ENCODE data around the gene PRRC2A. TPM values are rescaled to one million over a fixed set of nuclear protein-coding genes. Genes with fewer than 3 reads are reported as not detected.

PRRC2A gene
- total RNA-seq, 1 experiment from 2014 or later = 383 TPM

GRCh38 chr6:31654574-31655348 is 34.2 kb downstream of the PRRC2A start:
- Histone ChIP-seq H2AK5ac (ENCODE audit: insufficient read length, low read length) (no peak overlapping the region), H3K4me1 (ENCODE audit: insufficient read depth, low read length) (no peaks in the 10 kb centered on the region), H3K79me1 (ENCODE audit: insufficient read depth, low read depth, low read length, poor library complexity, severe bottlenecking) (peaks cover 16% of the 10 kb centered on the region), H3K27me3 (ENCODE audit: insufficient read depth, low read length) (no peaks in the 10 kb centered on the region), H2BK15ac (ENCODE audit: low read depth, low read length) (no peak overlapping the region), H2BK5ac (ENCODE audit: insufficient read length, low read length) (no peak overlapping the region), H3K4me2 (ENCODE audit: insufficient read depth, insufficient read length, low read length) (no peak overlapping the region), H4K20me1 (ENCODE audit: control insufficient read depth, insufficient read depth, insufficient read length) (no peaks in the 10 kb centered on the region), H4K5ac (ENCODE audit: insufficient read length, low read depth, low read length) (no peak overlapping the region), H3K23me2 (ENCODE audit: insufficient read length, low read depth, low read length, poor library complexity, severe bottlenecking) (peaks cover 11% of the 10 kb centered on the region), H3K9ac (ENCODE audit: extremely low read depth, insufficient read length, low read length) (no peak overlapping the region), H2BK120ac (ENCODE audit: low read depth, low read length, poor library complexity, severe bottlenecking) (no peak overlapping the region), H3K4ac (ENCODE audit: low read depth, low read length) (no peak overlapping the region), H3K18ac (ENCODE audit: insufficient read length, low read depth, low read length) (no peak overlapping the region), H3T11ph (ENCODE audit: low read length) (no peak overlapping the region), H4K91ac (ENCODE audit: insufficient read length, low read depth, low read length) (no peak overlapping the region), H4K8ac (replicated peaks; ENCODE audit: insufficient read length, low read depth, low read length) (no peak overlapping the region), H2BK20ac (ENCODE audit: low read depth, low read length, poor library complexity, severe bottlenecking) (no peak overlapping the region), H3K56ac (ENCODE audit: insufficient read length, low read depth, low read length) (no peak overlapping the region), H2AFZ (ENCODE audit: low read length) (no peak overlapping the region), H3K27ac (ENCODE audit: insufficient read length, low read depth, low read length) (no peak overlapping the region), H3K79me2 (ENCODE audit: insufficient read depth, low read length) (peaks cover 9% of the 10 kb centered on the region; the same call in 1 of the 2 replicates), H3K14ac (ENCODE audit: insufficient read depth, low read length) (no peak overlapping the region), H2BK12ac (ENCODE audit: insufficient read length, low read depth, low read length) (no peak overlapping the region), H3K9me3 (ENCODE audit: control insufficient read depth, low read depth, low read length) (no peaks in the 10 kb centered on the region), H3K23ac (ENCODE audit: insufficient read length, low read depth, low read length) (no peak overlapping the region)
- DNase-seq = no peak
- Mint-ChIP-seq H3K4me1 (peaks cover 20 to 33% of the 10 kb centered on the region in 2 experiments), H3K27ac (no peak overlapping the region), H3K9me3 (no peaks in the 10 kb centered on the region), H3K36me3 (ENCODE audit: insufficient read depth in 1 of 3, low read depth in 3 of 3) (peaks cover 10 to 36% (median 30%) of the 10 kb centered on the region in 3 experiments; a peak in 6 of 7 replicates), H3K27me3 (ENCODE audit: low read depth) (no peaks in the 10 kb centered on the region), H3K4me3 (peak overlapping the region; percentile 26 to 31; a peak in 4 of 5 replicates)
- no peak for TF ChIP-seq CTCF (conservative IDR thresholded peaks at IDR 0.05)
- WGBS (ENCODE audit: extremely low coverage, insufficient read length, low lambda C conversion rate) = no CpG with 5 or more reads among the region's 8 CpGs

All from H9 (cell line).